ENCODE results near the gene SDHB.

GRCh38 chr1:17052038-17052437 lies 1.8 kb downstream of the SDHB start:
- TF ChIP-seq, protein P1, sequence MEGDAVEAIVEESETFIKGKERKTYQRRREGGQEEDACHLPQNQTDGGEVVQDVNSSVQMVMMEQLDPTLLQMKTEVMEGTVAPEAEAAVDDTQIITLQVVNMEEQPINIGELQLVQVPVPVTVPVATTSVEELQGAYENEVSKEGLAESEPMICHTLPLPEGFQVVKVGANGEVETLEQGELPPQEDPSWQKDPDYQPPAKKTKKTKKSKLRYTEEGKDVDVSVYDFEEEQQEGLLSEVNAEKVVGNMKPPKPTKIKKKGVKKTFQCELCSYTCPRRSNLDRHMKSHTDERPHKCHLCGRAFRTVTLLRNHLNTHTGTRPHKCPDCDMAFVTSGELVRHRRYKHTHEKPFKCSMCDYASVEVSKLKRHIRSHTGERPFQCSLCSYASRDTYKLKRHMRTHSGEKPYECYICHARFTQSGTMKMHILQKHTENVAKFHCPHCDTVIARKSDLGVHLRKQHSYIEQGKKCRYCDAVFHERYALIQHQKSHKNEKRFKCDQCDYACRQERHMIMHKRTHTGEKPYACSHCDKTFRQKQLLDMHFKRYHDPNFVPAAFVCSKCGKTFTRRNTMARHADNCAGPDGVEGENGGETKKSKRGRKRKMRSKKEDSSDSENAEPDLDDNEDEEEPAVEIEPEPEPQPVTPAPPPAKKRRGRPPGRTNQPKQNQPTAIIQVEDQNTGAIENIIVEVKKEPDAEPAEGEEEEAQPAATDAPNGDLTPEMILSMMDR (conservative IDR thresholded peaks at IDR 0.05; ENCODE audit: low read length): no peak
- TF ChIP-seq EZH2phosphoT487 (IDR thresholded peaks at IDR 0.05; ENCODE audit: borderline replicate concordance, low read depth, low read length): no peak
